Mesendoderm (in vitro differentiated cells): Measurements from ENCODE around the gene SERTAD2.

Source experiments
- DNase-seq: peaks from one replicate; pipeline ENCODE4 v3.0.0; 2013
- H2AK5ac ChIP-seq: 2 replicates; pipeline ENCODE4 v1.6.1; 2013; ENCODE audit warnings: low read length, inconsistent platforms
- H2BK120ac ChIP-seq: 2 replicates; pipeline ENCODE4 v1.6.1; 2013; ENCODE audit warnings: low read depth, mild to moderate bottlenecking, low read length, moderate library complexity, mixed read lengths
- H2BK15ac ChIP-seq: replicated peaks from 2 replicates; pipeline ENCODE4 v1.6.1; 2013; ENCODE audit warnings: low read depth, mild to moderate bottlenecking, moderate library complexity
- H2BK5ac ChIP-seq: 2 replicates; pipeline ENCODE4 v1.6.1; 2013; ENCODE audit warnings: low read length, inconsistent platforms
- H3K18ac ChIP-seq: 2 replicates; pipeline ENCODE4 v1.6.1; 2013; ENCODE audit warnings: mild to moderate bottlenecking, low read length, mixed read lengths
- H3K23ac ChIP-seq: one replicate; pipeline ENCODE4 v1.6.1; 2013; ENCODE audit warnings: low read length
- H3K27ac ChIP-seq: 2 replicates; pipeline ENCODE4 v1.5.1; 2013; ENCODE audit warnings: low read depth, mild to moderate bottlenecking, inconsistent platforms, low read length, moderate library complexity
- H3K27me3 ChIP-seq: 2 replicates; pipeline ENCODE4 v1.6.1; 2013; ENCODE audit warnings: low read length, control low read depth, mild to moderate bottlenecking, inconsistent platforms; ENCODE audit not compliant: insufficient read depth, poor library complexity
- H3K36me3 ChIP-seq: 2 replicates; pipeline ENCODE4 v1.6.1; 2013; ENCODE audit warnings: low read length, inconsistent platforms; ENCODE audit not compliant: control insufficient read depth, insufficient read depth
- H3K4ac ChIP-seq: one replicate; pipeline ENCODE4 v1.6.1; 2013; ENCODE audit warnings: low read depth, mild to moderate bottlenecking, low read length, moderate library complexity
- H3K4me1 ChIP-seq: 2 replicates; pipeline ENCODE4 v1.6.1; 2013; ENCODE audit warnings: low read depth, low read length, inconsistent platforms; ENCODE audit not compliant: control insufficient read depth
- H3K4me2 ChIP-seq: 2 replicates; pipeline ENCODE4 v1.6.1; 2013; ENCODE audit warnings: low read length
- H3K4me3 ChIP-seq: 2 replicates; pipeline ENCODE4 v1.5.1; 2013; ENCODE audit warnings: mild to moderate bottlenecking, low read length
- H3K56ac ChIP-seq: one replicate; pipeline ENCODE4 v1.6.1; 2013; ENCODE audit warnings: low read length
- H3K79me1 ChIP-seq: 2 replicates; pipeline ENCODE4 v1.6.1; 2013; ENCODE audit warnings: low read length, inconsistent platforms
- H3K79me2 ChIP-seq: 2 replicates; pipeline ENCODE4 v1.6.1; 2013; ENCODE audit warnings: mild to moderate bottlenecking, low read length; ENCODE audit not compliant: control insufficient read depth, insufficient read depth
- H3K9ac ChIP-seq: 2 replicates; pipeline ENCODE4 v1.6.1; 2013; ENCODE audit warnings: low read length, inconsistent platforms
- H4K5ac ChIP-seq: one replicate; pipeline ENCODE4 v1.6.1; 2013; ENCODE audit warnings: low read length
- H4K8ac ChIP-seq: one replicate; pipeline ENCODE4 v1.6.1; 2013; ENCODE audit warnings: low read depth, mild to moderate bottlenecking, control low read depth, low read length, moderate library complexity
- WGBS: extraction: QIAGEN DNeasy Blood & Tissue Kit; methylation state at CpG from one replicate; pipeline ENCODE4 v1.1.7; 2013; ENCODE audit warnings: low lambda C conversion rate, missing lambda C conversion rate; ENCODE audit not compliant: insufficient coverage; ENCODE audit errors: extremely low coverage; 5-methylcytosine and 5-hydroxymethylcytosine counted together

The SERTAD2 gene

GRCh38 chr2:64668542-64668941 lies 14.8 kb upstream of the SERTAD2 start:
- Histone ChIP-seq H2BK120ac (no peak overlapping the region), H4K8ac (no peak overlapping the region), H3K27me3 (no peaks in the 10 kb centered on the region), H2AK5ac (no peak overlapping the region), H3K36me3 (no peaks in the 10 kb centered on the region), H3K4me1 (no peaks in the 10 kb centered on the region), H3K4me3 (no peak overlapping the region), H4K5ac (no peak overlapping the region), H3K9ac (no peak overlapping the region), H3K18ac (no peak overlapping the region), H3K56ac (no peak overlapping the region), H3K27ac (no peak overlapping the region), H2BK5ac (no peak overlapping the region), H3K4me2 (no peak overlapping the region), H3K79me2 (no peaks in the 10 kb centered on the region), H2BK15ac (no peak overlapping the region), H3K79me1 (no peaks in the 10 kb centered on the region), H3K4ac (no peak overlapping the region), H3K23ac (no peak overlapping the region)
- DNase-seq = no peak
- WGBS = no CpG with 5 or more reads among the region's 3 CpGs

- H3K56ac ChIP-seq = no peak overlapping the region
- no peak overlapping the region for H3K9ac ChIP-seq
- no peak overlapping the region for H2BK120ac ChIP-seq
- no peak overlapping the region for H2BK5ac ChIP-seq
- H3K18ac ChIP-seq = no peak overlapping the region
- H2BK15ac ChIP-seq = no peak overlapping the region
- H3K4me3 ChIP-seq = no peak overlapping the region
- no peaks in the 10 kb centered on the region for H3K36me3 ChIP-seq
- no peak overlapping the region for H3K23ac ChIP-seq
- H3K27me3 ChIP-seq = no peaks in the 10 kb centered on the region
- no peaks in the 10 kb centered on the region for H3K4me1 ChIP-seq
- no CpG with 5 or more reads among the region's 1 CpG for WGBS
- no peak overlapping the region for H3K4me2 ChIP-seq
- DNase-seq = no peak
- H3K27ac ChIP-seq = no peak overlapping the region
- H2AK5ac ChIP-seq = no peak overlapping the region
- no peak overlapping the region for H3K4ac ChIP-seq
- H4K8ac ChIP-seq = no peak overlapping the region
- H3K79me1 ChIP-seq = no peaks in the 10 kb centered on the region
- no peak overlapping the region for H4K5ac ChIP-seq
- no peaks in the 10 kb centered on the region for H3K79me2 ChIP-seq
These were observed 13.8 kb upstream of the SERTAD2 start for GRCh38 chr2:64667535-64667934.

- no peak overlapping the region for H2BK120ac ChIP-seq
- no peak overlapping the region for H3K23ac ChIP-seq
- no peaks in the 10 kb centered on the region for H3K36me3 ChIP-seq
- no CpG with 5 or more reads among the region's 3 CpGs for WGBS
- H3K4me3 ChIP-seq = no peak overlapping the region
- H2AK5ac ChIP-seq = no peak overlapping the region
- H3K56ac ChIP-seq = no peak overlapping the region
- H3K79me1 ChIP-seq = no peaks in the 10 kb centered on the region
- no peaks in the 10 kb centered on the region for H3K4me1 ChIP-seq
- no peak overlapping the region for H2BK15ac ChIP-seq
- no peaks in the 10 kb centered on the region for H3K27me3 ChIP-seq
- no peak overlapping the region for H4K8ac ChIP-seq
- no peak for DNase-seq
- H2BK5ac ChIP-seq = no peak overlapping the region
- H3K4me2 ChIP-seq = no peak overlapping the region
- H3K9ac ChIP-seq = no peak overlapping the region
- H3K18ac ChIP-seq = no peak overlapping the region
- no peaks in the 10 kb centered on the region for H3K79me2 ChIP-seq
- H3K27ac ChIP-seq = no peak overlapping the region
- no peak overlapping the region for H3K4ac ChIP-seq
- no peak overlapping the region for H4K5ac ChIP-seq
These were observed 13.2 kb upstream of the SERTAD2 start for GRCh38 chr2:64666810-64667438.

DNA sequence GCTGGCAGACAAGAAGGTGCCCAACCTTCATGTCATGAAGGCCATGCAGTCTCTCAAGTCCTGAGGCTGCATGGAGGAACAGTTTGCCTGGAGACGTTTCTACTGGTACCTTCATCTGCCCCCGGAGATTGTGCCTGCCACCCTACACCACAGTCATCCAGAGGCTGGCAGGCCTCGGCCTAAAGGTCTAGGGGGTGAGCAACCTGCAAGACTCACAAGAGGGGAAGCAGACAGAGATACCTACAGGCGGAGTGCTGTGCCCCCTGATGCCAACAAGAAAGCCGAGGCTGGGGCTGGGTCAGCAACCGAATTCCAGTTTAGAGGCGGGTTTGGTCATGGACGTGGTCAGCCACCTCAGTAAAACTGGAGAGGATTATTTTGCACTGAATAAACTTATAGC lies 12.0 kb upstream of the SERTAD2 start:
- no peak overlapping the region for H3K23ac ChIP-seq
- H2AK5ac ChIP-seq = no peak overlapping the region
- H3K79me2 ChIP-seq = no peaks in the 10 kb centered on the region
- no peaks in the 10 kb centered on the region for H3K27me3 ChIP-seq
- no peak overlapping the region for H2BK5ac ChIP-seq
- H3K9ac ChIP-seq = no peak overlapping the region
- no peak overlapping the region for H2BK15ac ChIP-seq
- no peak for DNase-seq
- no peak overlapping the region for H4K5ac ChIP-seq
- no peaks in the 10 kb centered on the region for H3K36me3 ChIP-seq
- no peak overlapping the region for H3K4me3 ChIP-seq
- H3K18ac ChIP-seq = no peak overlapping the region
- no peak overlapping the region for H4K8ac ChIP-seq
- H3K4ac ChIP-seq = no peak overlapping the region
- WGBS = no CpG with 5 or more reads among the region's 8 CpGs
- no peak overlapping the region for H2BK120ac ChIP-seq
- H3K56ac ChIP-seq = no peak overlapping the region
- H3K4me1 ChIP-seq = no peaks in the 10 kb centered on the region
- no peaks in the 10 kb centered on the region for H3K79me1 ChIP-seq
- H3K27ac ChIP-seq = no peak overlapping the region
- H3K4me2 ChIP-seq = no peak overlapping the region

DNA sequence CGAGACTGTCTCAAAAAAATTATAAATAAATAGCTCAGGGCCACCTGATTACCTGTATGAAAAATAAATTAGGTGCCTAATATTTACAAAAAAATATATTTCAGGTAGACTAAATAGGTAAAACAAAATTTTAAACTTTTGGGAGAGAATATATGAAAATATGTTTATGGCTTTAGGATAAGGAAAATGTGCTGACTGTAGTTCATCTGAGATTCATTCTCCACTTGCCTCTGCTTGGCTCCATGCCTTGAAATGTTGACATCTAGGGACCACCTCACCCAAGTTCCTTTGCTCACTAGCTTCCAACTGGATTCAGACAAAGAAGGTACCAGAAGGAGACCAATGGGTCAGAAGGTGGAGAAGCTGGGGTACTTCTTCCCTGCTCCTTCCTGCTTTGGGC lies 9.7 kb upstream of the SERTAD2 start:
- Histone ChIP-seq H2BK15ac (no peak overlapping the region), H3K23ac (no peak overlapping the region), H3K56ac (no peak overlapping the region), H3K27me3 (no peaks in the 10 kb centered on the region), H2BK120ac (no peak overlapping the region), H3K4ac (no peak overlapping the region), H4K8ac (no peak overlapping the region), H4K5ac (no peak overlapping the region), H3K79me2 (no peaks in the 10 kb centered on the region), H3K4me3 (no peak overlapping the region), H3K27ac (no peak overlapping the region), H3K4me2 (no peak overlapping the region), H3K18ac (no peak overlapping the region), H2AK5ac (no peak overlapping the region), H3K9ac (no peak overlapping the region), H3K79me1 (no peaks in the 10 kb centered on the region), H3K36me3 (no peaks in the 10 kb centered on the region), H2BK5ac (no peak overlapping the region), H3K4me1 (no peaks in the 10 kb centered on the region)
- DNase-seq = no peak
- WGBS = no CpG with 5 or more reads among the region's 1 CpG

- no peak overlapping the region for H3K56ac ChIP-seq
- H3K36me3 ChIP-seq = no peaks in the 10 kb centered on the region
- H3K18ac ChIP-seq = no peak overlapping the region
- H3K23ac ChIP-seq = no peak overlapping the region
- no peak overlapping the region for H3K4ac ChIP-seq
- no peak for DNase-seq
- no peaks in the 10 kb centered on the region for H3K79me2 ChIP-seq
- no peaks in the 10 kb centered on the region for H3K27me3 ChIP-seq
- H3K9ac ChIP-seq = no peak overlapping the region
- no peak overlapping the region for H2BK120ac ChIP-seq
- no peak overlapping the region for H3K27ac ChIP-seq
- no peak overlapping the region for H2BK15ac ChIP-seq
- whole genome bisulfite sequencing = no CpG with 5 or more reads among the region's 2 CpGs
- no peak overlapping the region for H2AK5ac ChIP-seq
- H3K4me2 ChIP-seq = no peak overlapping the region
- no peak overlapping the region for H4K8ac ChIP-seq
- H4K5ac ChIP-seq = no peak overlapping the region
- no peaks in the 10 kb centered on the region for H3K79me1 ChIP-seq
- H3K4me3 ChIP-seq = no peak overlapping the region
- H3K4me1 ChIP-seq = no peaks in the 10 kb centered on the region
- H2BK5ac ChIP-seq = no peak overlapping the region
These were observed 8.0 kb upstream of the SERTAD2 start for GRCh38 chr2:64661741-64662169.
